HFF-Myc (cell line): ENCODE data around the gene SCN9A.

Experiments
- DNase-seq: peaks from one replicate; pipeline ENCODE4 v3.0.0-alpha.2; 2011; ENCODE audit warnings: low read depth; ENCODE audit errors: extremely low read depth
- H3K4me3 ChIP-seq: replicated peaks from 2 replicates; pipeline ENCODE4 v1.5.1; 2011; ENCODE audit warnings: low read depth, mild to moderate bottlenecking, control low read depth, low read length
- TF ChIP-seq, protein P1 (sequence below): IDR thresholded peaks from 2 replicates; pipeline ENCODE4 v1.5.1; 2012; ENCODE audit warnings: mild to moderate bottlenecking, low read depth, low read length, control low read depth; ENCODE audit errors: missing control alignments

The SCN9A gene

DNA sequence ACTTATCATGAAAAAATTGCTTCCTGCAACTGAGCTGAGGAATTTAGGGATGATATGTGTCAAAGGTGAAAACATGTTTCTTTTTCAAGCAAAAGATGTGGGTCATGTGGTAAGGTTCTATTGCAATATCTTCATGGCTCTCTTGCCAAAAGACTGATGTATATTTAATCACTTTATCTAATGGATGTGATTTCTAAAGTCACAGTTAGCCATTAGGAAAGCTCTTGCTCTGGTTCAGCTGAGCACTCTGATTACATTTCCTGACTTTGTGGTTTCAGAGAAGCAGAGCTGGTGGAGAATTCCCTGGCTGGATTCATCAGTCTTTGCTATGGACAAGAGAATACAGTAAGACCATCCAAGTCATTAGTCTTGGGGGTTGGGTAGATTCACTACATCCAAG lies 24.4 kb downstream of the SCN9A start:
- H3K4me3 ChIP-seq, result no peak overlapping the region
- TF ChIP-seq, protein P1, sequence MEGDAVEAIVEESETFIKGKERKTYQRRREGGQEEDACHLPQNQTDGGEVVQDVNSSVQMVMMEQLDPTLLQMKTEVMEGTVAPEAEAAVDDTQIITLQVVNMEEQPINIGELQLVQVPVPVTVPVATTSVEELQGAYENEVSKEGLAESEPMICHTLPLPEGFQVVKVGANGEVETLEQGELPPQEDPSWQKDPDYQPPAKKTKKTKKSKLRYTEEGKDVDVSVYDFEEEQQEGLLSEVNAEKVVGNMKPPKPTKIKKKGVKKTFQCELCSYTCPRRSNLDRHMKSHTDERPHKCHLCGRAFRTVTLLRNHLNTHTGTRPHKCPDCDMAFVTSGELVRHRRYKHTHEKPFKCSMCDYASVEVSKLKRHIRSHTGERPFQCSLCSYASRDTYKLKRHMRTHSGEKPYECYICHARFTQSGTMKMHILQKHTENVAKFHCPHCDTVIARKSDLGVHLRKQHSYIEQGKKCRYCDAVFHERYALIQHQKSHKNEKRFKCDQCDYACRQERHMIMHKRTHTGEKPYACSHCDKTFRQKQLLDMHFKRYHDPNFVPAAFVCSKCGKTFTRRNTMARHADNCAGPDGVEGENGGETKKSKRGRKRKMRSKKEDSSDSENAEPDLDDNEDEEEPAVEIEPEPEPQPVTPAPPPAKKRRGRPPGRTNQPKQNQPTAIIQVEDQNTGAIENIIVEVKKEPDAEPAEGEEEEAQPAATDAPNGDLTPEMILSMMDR, result no peak
- no peak for DNase-seq

DNA sequence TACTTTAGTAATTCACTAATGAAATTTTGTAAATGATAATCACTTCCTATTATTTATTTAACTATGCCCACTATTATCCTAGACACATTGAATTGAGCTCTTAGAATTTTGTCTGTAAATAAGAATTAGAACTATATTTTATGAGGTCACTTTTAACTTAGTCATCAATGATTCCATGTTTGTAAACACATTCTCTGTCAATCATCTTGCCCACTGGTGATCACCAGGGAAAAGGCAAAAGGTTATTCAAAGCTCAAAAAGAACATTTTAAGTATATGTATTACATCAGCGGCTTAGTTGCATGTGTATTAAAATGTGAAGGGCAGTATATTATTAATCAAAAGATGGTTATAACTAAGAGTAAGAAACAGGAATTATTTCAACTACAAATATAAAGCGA lies 25.2 kb downstream of the SCN9A start:
- DNase-seq, result no peak
- H3K4me3 ChIP-seq, result no peak overlapping the region
- TF ChIP-seq, protein P1, result no peak

DNA sequence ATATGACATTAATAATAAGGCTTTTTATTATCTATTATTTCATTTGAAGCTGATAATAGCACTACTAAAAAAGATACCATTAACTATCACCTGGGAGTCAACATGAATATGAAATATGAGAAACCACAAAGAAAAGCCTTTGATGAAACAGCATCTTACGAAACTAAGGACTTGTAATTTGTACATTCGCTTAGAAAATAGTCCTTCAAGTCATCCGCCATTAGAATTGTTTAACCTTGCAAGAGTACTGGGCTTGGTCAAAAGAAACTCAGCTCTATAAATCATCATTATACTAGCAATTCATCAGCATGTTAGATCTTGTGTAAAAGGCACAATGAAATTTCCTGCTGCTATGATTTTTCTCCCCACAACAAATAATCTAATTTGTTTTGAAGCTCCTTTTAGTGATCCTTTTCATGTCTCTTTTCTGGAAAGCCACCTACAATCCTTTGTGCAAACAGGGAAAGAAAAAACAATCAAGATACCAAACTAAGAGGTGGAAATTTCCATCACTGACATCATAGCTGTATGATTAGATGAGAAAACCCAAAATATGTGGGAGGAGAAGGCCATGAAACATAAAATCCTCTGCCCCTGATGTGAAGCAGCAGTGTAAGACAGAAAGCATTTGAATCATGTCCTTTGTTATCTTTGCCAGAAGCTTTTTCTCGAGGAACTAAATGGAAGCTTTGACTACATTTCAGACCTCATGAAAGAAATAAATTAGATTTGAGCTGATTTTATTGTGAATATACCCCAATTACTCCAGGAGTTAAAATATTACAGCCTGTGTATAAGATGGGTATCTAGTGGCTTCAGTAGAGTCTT lies 31.2 kb downstream of the SCN9A start:
- H3K4me3 ChIP-seq, result no peak overlapping the region
- TF ChIP-seq, protein P1, result no peak
- no peak for DNase-seq

DNA sequence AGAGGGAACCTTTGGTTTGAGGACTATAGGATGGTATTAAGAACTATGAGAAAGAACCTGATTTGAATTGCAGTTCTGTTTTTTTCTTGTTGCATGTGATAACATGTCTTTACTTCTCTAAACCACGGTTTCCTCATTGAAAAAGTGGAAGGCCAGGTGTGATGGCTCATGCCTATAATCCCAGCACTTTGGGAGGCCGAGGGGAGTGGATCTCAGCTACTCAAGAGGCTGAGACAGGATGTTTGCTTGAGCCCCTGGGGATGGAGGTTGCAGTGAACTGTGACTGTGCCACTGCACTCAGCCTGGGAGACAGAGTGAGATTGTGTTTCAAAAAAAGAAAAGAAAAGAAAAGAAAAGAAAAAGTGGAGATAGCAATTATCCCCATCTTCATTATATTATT lies 32.3 kb downstream of the SCN9A start:
- TF ChIP-seq, protein P1, result no peak
- no peak overlapping the region for H3K4me3 ChIP-seq
- no peak for DNase-seq

DNA sequence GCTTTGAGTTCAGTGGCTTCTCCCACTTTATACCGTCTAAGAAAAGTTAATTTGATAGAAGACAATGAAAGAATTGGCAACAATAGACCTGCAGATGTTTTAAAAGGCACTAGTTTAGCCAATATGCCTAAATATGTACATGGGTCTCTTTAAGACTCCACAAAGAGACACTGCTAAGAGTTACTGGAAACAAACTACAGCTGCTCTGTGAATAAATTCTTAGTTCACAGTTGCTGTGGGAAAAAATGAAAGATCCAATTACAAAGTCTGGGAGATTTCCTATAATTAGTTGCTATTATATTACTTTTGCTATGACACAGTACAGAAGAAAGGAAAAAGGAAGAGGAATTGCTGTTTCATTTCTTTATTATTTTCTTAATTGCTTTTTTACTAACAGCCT lies 34.3 kb downstream of the SCN9A start:
- no peak for DNase-seq
- H3K4me3 ChIP-seq, result no peak overlapping the region
- TF ChIP-seq, protein P1, result no peak

DNA sequence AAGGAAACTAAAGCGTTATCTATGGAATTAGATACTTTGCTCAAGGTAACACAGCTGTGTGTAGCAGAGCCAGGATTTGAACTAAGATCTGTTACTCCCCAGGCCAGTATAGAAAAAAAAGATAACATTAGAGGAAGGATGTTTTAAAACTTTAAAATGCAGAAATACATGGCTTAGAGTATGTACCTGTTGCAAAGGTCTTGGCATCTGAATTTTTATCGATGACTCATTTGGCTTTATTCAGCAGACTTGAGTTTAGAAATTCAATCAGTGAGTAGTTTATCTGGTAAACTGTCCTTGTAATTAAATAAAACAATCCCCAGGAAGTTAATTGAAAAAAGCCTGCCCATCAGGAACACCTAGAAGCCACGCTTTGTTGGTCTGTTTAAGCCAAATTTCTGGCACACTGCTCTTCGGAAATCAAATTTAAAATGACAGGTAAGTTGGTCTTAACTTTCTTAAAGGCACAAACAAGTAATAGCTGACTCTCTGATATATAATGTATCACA lies 36.9 kb downstream of the SCN9A start:
- no peak for DNase-seq
- H3K4me3 ChIP-seq, result no peak overlapping the region
- TF ChIP-seq, protein P1, result no peak
